NB4 (cell line): ENCODE measurements around the gene NANOS3.

Experiments used
- DNase-seq: peaks from one replicate; pipeline ENCODE4 v3.0.0; 2010; ENCODE audit warnings: low read depth
- H3K4me3 ChIP-seq: one replicate; pipeline ENCODE4 v1.5.1; 2011; ENCODE audit warnings: mild to moderate bottlenecking, low read depth, low read length, moderate library complexity
- CTCF ChIP-seq: IDR thresholded peaks from one replicate; pipeline ENCODE4 v1.5.1; 2012; ENCODE audit warnings: low read depth, low read length
- MAX ChIP-seq: IDR thresholded peaks from 2 replicates; pipeline ENCODE4 v1.6.1; 2011; ENCODE audit warnings: low read depth, low read length
- MYC ChIP-seq: IDR thresholded peaks from 2 replicates; pipeline ENCODE4 v1.6.1; 2011; ENCODE audit warnings: low read depth, low read length
- POLR2A ChIP-seq: IDR thresholded peaks from 2 replicates; pipeline ENCODE4 v1.6.1; 2011; ENCODE audit warnings: mild to moderate bottlenecking; ENCODE audit not compliant: insufficient read length; ENCODE audit errors: extremely low read depth

The NANOS3 gene

GRCh38 chr19:13899393-13899792, 22.5 kb downstream of the NANOS3 start:
- no peak overlapping the region for H3K4me3 ChIP-seq
- TF ChIP-seq MAX (no peak), MYC (no peak), POLR2A (no peak)
- DNase-seq: no peak

GRCh38 chr19:13899912-13900584, 23.1 kb downstream of the NANOS3 start:
- H3K4me3 ChIP-seq: no peak overlapping the region
- no peak for DNase-seq
- TF ChIP-seq MAX (no peak), POLR2A (no peak), CTCF (no peak), MYC (no peak)

- DNase-seq: peak; percentile 59
- no peak overlapping the region for H3K4me3 ChIP-seq
- no peak for TF ChIP-seq POLR2A
- peak; percentile 39 for TF ChIP-seq CTCF
Measured at GRCh38 chr19:13902993-13903555, 26.1 kb downstream of the NANOS3 start.

- DNase-seq: peak; percentile 92
- no peak for TF ChIP-seq CTCF
- TF ChIP-seq POLR2A: no peak
- TF ChIP-seq MAX: peak; percentile 88
- TF ChIP-seq MYC: peak; percentile 70
Measured at GRCh38 chr19:13905634-13906520, 28.9 kb downstream of the NANOS3 start, which contains the start of the genes BRME1 and CC2D1A. TSS of gene BRME1 (minus strand) at chr19:13906117. CDS start at chr19:13904892, 1,225 bp downstream. TSS of gene CC2D1A (plus strand) at chr19:13906201. CDS start at chr19:13906442, 241 bp downstream.

GRCh38 chr19:13906521-13906904, 29.6 kb downstream of the NANOS3 start:
- no peak for TF ChIP-seq POLR2A
- TF ChIP-seq MAX: no peak
- no peak for TF ChIP-seq CTCF
- no peak for TF ChIP-seq MYC
- peak; percentile 27 for DNase-seq
- peak overlapping the region; percentile 57 for H3K4me3 ChIP-seq

More at GRCh38 chr19:13905634-13906520, 28.9 kb downstream of the NANOS3 start, which contains the start of the genes BRME1 and CC2D1A:
- H3K4me3 ChIP-seq: peak within 1 kb of the TSS; percentile 57

GRCh38 chr19:13906910-13907309, 30.0 kb downstream of the NANOS3 start:
- peak overlapping the region; percentile 57 for H3K4me3 ChIP-seq
- no peak for TF ChIP-seq CTCF
- no peak for TF ChIP-seq MAX
- TF ChIP-seq MYC: no peak
- TF ChIP-seq POLR2A: no peak

More at GRCh38 chr19:13906910-13907309, 30.0 kb downstream of the NANOS3 start:
- no peak for DNase-seq
